Measurements from ENCODE around the gene TPD52L1. TPM values are rescaled to one million over a fixed set of nuclear protein-coding genes. Genes with fewer than 3 reads are reported as not detected.

TPD52L1 gene
- total and polyA plus RNA-seq, 2 donors (not counting 1 experiment from before 2014, with no cell fraction given): not detected

DNA sequence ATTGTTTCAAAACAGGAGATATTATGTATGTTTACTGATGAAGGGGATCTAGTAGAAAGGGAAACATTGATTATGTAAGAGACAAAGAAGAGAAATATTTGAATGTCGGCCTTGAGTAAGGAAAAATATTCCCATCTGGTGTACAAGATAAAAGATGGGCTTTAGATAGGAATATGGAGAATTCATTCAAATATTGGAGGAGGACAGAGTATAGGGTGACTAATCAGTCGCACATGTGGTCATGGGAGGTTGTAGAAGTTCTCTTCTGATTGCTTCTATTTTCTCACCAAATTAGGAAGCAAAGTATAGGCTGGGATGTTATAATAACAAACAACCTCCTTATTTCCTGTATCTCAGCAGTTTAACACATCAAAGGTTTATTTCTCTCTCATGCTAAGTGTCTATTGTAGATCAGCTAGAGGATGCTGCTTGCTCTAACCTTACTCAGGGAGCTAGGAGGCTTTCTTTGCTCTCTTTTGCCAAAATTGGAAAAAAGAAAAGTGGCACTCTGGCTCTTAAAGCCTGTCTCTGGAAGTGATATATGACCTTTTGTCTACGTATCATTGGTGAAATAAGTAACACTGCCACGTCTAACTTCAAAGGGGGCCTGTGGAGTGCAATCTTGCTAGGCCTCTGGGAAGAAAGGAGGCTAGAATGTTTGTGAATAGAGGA lies 149.4 kb downstream of the TPD52L1 start:
- Histone ChIP-seq H3K79me2 (ENCODE audit: control insufficient read depth, insufficient read depth, low read length) (peaks cover 18% of the 10 kb centered on the region), H3K4me2 (replicated peaks; ENCODE audit: low read depth, low read length, poor library complexity, severe bottlenecking) (no peak overlapping the region), H2AFZ (ENCODE audit: insufficient read depth, low read depth, low read length, poor library complexity, severe bottlenecking) (peak overlapping the region; percentile 85), H3K4me3 (ENCODE audit: control extremely low read depth in 1 of 5, extremely low read depth in 1 of 5, insufficient read depth in 1 of 5, low read depth in 2 of 5, low read length in 4 of 5) (no peak overlapping the region), H3K4me1 (ENCODE audit: control insufficient read depth in 2 of 2, insufficient read depth in 2 of 2, low read length in 2 of 2) (peaks cover 16% of the 10 kb centered on the region in 2 donors), H3K36me3 (replicated peaks in 1 of 2; ENCODE audit: control extremely low read depth in 1 of 2, control insufficient read depth in 1 of 2, extremely low read depth in 1 of 2, insufficient read depth in 2 of 2, low read length in 1 of 2) (peaks cover 0 to 18% of the 10 kb centered on the region in 2 experiments), H4K20me1 (ENCODE audit: control insufficient read depth, insufficient read depth, low read length, poor library complexity, severe bottlenecking) (peaks cover 6% of the 10 kb centered on the region), H3K27ac (ENCODE audit: low read length in 2 of 2) (peak overlapping the region in 1 of 2 donors; percentile 81), H3K27me3 (replicated peaks in 1 of 4; ENCODE audit: control extremely low read depth in 1 of 4, control insufficient read depth in 3 of 4, insufficient read depth in 4 of 4, low read length in 3 of 4) (peaks cover 0 to 8% (median 0%) of the 10 kb centered on the region in 4 experiments), H3K9me3 (ENCODE audit: control extremely low read depth in 1 of 3, control insufficient read depth in 2 of 3, insufficient read depth in 1 of 3, low read length in 2 of 3) (no peaks in the 10 kb centered on the region), H3K9ac (ENCODE audit: low read length) (no peak overlapping the region)
- ChIA-PET POLR2A (interaction anchor here (0.6 kb wide), 1 partner anchor 478 kb away, joined by 4 read pairs; no protein-coding TSS in a partner anchor), CTCF (interaction anchor here (1.4 to 15.1 kb wide), 2 partner anchors 451 to 654 kb away, joined by 5 to 375 read pairs; partner anchors contain the start of genes HEY2 and HINT3)
- no peak for TF ChIP-seq EZH2 (IDR thresholded peaks at IDR 0.05; ENCODE audit: borderline replicate concordance, insufficient read depth, low read depth, low read length, poor library complexity, severe bottlenecking)
- no peak for TF ChIP-seq CTCF (IDR thresholded peaks at IDR 0.05)
- Mint-ChIP-seq H3K4me3 (peak overlapping the region; percentile 93), H3K9me3 (ENCODE audit: insufficient read depth) (no peaks in the 10 kb centered on the region), H3K4me1 (peaks cover 38% of the 10 kb centered on the region), H3K27me3 (peaks cover 28% of the 10 kb centered on the region), H3K27ac (peak overlapping the region; percentile 85)
- WGBS (ENCODE audit: insufficient coverage): 100% methylated on average over 3 of the region's 4 CpGs
- intact Hi-C loops (cut with micrococcal nuclease): loop anchor here (2.0 kb wide), 1 partner anchor 654 kb away; the partner anchor contains the start of gene HINT3
- DNase-seq (no peak), ATAC-seq (ENCODE audit: low read depth) (no peak)

- H3K9me3 ChIP-seq (ENCODE audit: control extremely low read depth in 1 of 3, control insufficient read depth in 2 of 3, insufficient read depth in 1 of 3, low read length in 2 of 3): no peaks in the 10 kb centered on the region
- no peak overlapping the region for H3K4me3 ChIP-seq (ENCODE audit: control extremely low read depth in 1 of 5, extremely low read depth in 1 of 5, insufficient read depth in 1 of 5, low read depth in 2 of 5, low read length in 4 of 5)
- peaks cover 6% of the 10 kb centered on the region for H4K20me1 ChIP-seq (ENCODE audit: control insufficient read depth, insufficient read depth, low read length, poor library complexity, severe bottlenecking)
- peaks cover 36% of the 10 kb centered on the region for H3K4me1 Mint-ChIP-seq
- TF ChIP-seq EZH2 (IDR thresholded peaks at IDR 0.05; ENCODE audit: borderline replicate concordance, insufficient read depth, low read depth, low read length, poor library complexity, severe bottlenecking) (no peak), CTCF (IDR thresholded peaks at IDR 0.05) (no peak)
- peaks cover 16% of the 10 kb centered on the region in 2 donors for H3K4me1 ChIP-seq (ENCODE audit: control insufficient read depth in 2 of 2, insufficient read depth in 2 of 2, low read length in 2 of 2)
- peaks cover 0 to 13% of the 10 kb centered on the region in 2 experiments for H3K36me3 ChIP-seq (replicated peaks in 1 of 2; ENCODE audit: control extremely low read depth in 1 of 2, control insufficient read depth in 1 of 2, extremely low read depth in 1 of 2, insufficient read depth in 2 of 2, low read length in 1 of 2)
- ATAC-seq (ENCODE audit: low read depth) (no peak), DNase-seq (peak; percentile 21)
- intact Hi-C loops (cut with micrococcal nuclease): loop anchor here (2.0 kb wide), 1 partner anchor 653 kb away; the partner anchor contains the start of gene HINT3
- no peaks in the 10 kb centered on the region for H3K9me3 Mint-ChIP-seq (ENCODE audit: insufficient read depth)
- peak overlapping the region; percentile 93 for H3K4me3 Mint-ChIP-seq
- peak overlapping the region; percentile 12 for H3K27ac Mint-ChIP-seq
- peaks cover 15% of the 10 kb centered on the region for H3K79me2 ChIP-seq (ENCODE audit: control insufficient read depth, insufficient read depth, low read length)
- CTCF ChIA-PET: interaction anchor here (15.1 kb wide), 1 partner anchor 450 kb away, joined by 375 read pairs; the partner anchor contains the start of gene HEY2
- H3K27ac ChIP-seq (ENCODE audit: low read length in 2 of 2): no peak overlapping the region
- H3K27me3 Mint-ChIP-seq: peaks cover 30% of the 10 kb centered on the region
- H3K4me2 ChIP-seq (replicated peaks; ENCODE audit: low read depth, low read length, poor library complexity, severe bottlenecking): no peak overlapping the region
- H2AFZ ChIP-seq (ENCODE audit: insufficient read depth, low read depth, low read length, poor library complexity, severe bottlenecking): no peak overlapping the region
- WGBS (ENCODE audit: insufficient coverage): no CpG with 5 or more reads among the region's 1 CpG
- no peak overlapping the region for H3K9ac ChIP-seq (ENCODE audit: low read length)
- POLR2A ChIA-PET: no interaction called here
- peaks cover 0 to 8% (median 0%) of the 10 kb centered on the region in 4 experiments for H3K27me3 ChIP-seq (replicated peaks in 1 of 4; ENCODE audit: control extremely low read depth in 1 of 4, control insufficient read depth in 3 of 4, insufficient read depth in 4 of 4, low read length in 3 of 4)
Measured at GRCh38 chr6:125303512-125303854, 149.9 kb downstream of the TPD52L1 start.
